PC-9 (cell line): ENCODE data around the gene OPHN1. TPM values are rescaled to one million over a fixed set of nuclear protein-coding genes. Genes with fewer than 3 reads are reported as not detected.

Experiments used
- BruUV-seq: library from RNA; stranded (reverse); fragments of 400-500 nt; replicated peaks from 2 replicates; lab custom pipeline; 2021; lab: Mats Ljungman, UMichigan
- CTCF ChIA-PET: fragments of 300-600 bp; sonication (Branson Sonifier 250); formaldehyde crosslinking; loops from one replicate; lab custom pipeline; 2022; ENCODE audit warnings: antibody characterized with exemption; lab: Charles Lee
- POLR2A ChIA-PET: fragments of 300-600 bp; sonication (Branson Sonifier 250); formaldehyde crosslinking; loops from one replicate; lab custom pipeline; 2022; ENCODE audit warnings: antibody characterized with exemption; ENCODE audit not compliant: unreplicated experiment; lab: Charles Lee
- DNase-seq, 2 experiments: peaks; one replicate each; pipeline versions ENCODE4 v3.0.0 to v3.0.0-alpha.2; 2015 to 2022; ENCODE audit warnings: mixed read lengths in 1 of 2
- H2AFZ ChIP-seq: fragments of 200-600 bp; sonication (generic); 2 replicates; pipeline ENCODE4 v1.8.1; 2017; ENCODE audit warnings: antibody characterized with exemption
- H3F3A ChIP-seq: fragments of 200-600 bp; sonication (generic); 2 replicates; pipeline ENCODE4 v1.8.1; 2017; ENCODE audit warnings: antibody characterized with exemption, mild to moderate bottlenecking, low read depth; ENCODE audit not compliant: insufficient read depth
- H3K27ac ChIP-seq: fragments of 200-600 bp; sonication (generic); 2 replicates; pipeline ENCODE4 v1.6.1; 2016; ENCODE audit warnings: mixed run types
- H3K27me3 ChIP-seq: fragments of 200-600 bp; sonication (generic); 2 replicates; pipeline ENCODE4 v1.6.1; 2016; ENCODE audit warnings: low read depth, mixed run types; ENCODE audit not compliant: insufficient read depth
- H3K36me3 ChIP-seq: fragments of 200-600 bp; sonication (generic); 2 replicates; pipeline ENCODE4 v1.6.1; 2016; ENCODE audit warnings: low read depth, mixed run types
- H3K4me1 ChIP-seq: fragments of 200-600 bp; sonication (generic); replicated peaks from 2 replicates; pipeline ENCODE4 v1.6.1; 2016; ENCODE audit warnings: mixed run types; ENCODE audit not compliant: insufficient read depth
- H3K4me2 ChIP-seq: fragments of 200-600 bp; sonication (generic); 2 replicates; pipeline ENCODE4 v1.6.1; 2017; ENCODE audit warnings: mixed run types
- H3K4me3 ChIP-seq: fragments of 200-600 bp; sonication (generic); 2 replicates; pipeline ENCODE4 v1.6.1; 2016; ENCODE audit warnings: mixed run types
- H3K79me2 ChIP-seq: fragments of 200-600 bp; sonication (generic); 2 replicates; pipeline ENCODE4 v1.6.1; 2017; ENCODE audit warnings: low read depth, mixed run types
- H3K9me2 ChIP-seq: fragments of 200-600 bp; sonication (generic); 2 replicates; pipeline ENCODE4 v1.8.1; 2017; ENCODE audit warnings: mild to moderate bottlenecking; ENCODE audit not compliant: insufficient read depth
- H3K9me3 ChIP-seq: fragments of 200-600 bp; sonication (generic); 2 replicates; pipeline ENCODE4 v1.8.1; 2016; ENCODE audit warnings: low read depth; ENCODE audit not compliant: insufficient read depth
- H4K20me1 ChIP-seq: fragments of 200-600 bp; sonication (generic); 2 replicates; pipeline ENCODE4 v1.8.1; 2017; ENCODE audit not compliant: insufficient read depth
- EZH2 ChIP-seq: fragments of 200-600 bp; sonication (generic); IDR thresholded peaks from 2 replicates; pipeline ENCODE4 v1.8.0; 2017; ENCODE audit warnings: antibody characterized with exemption, low read depth
- intact Hi-C: fragments of 100-400 bp; cut with micrococcal nuclease; formaldehyde crosslinking; loops from one replicate; pipeline ENCODE4 v1.10.0; 2022; ENCODE audit not compliant: unreplicated experiment
- total RNA-seq: library from RNA; stranded (reverse); gene quantifications from 2 replicates; pipeline ENCODE4 v1.2.3, GENCODE V29; 2021
- TF ChIP-seq, protein P1 (sequence below): fragments of 200-600 bp; sonication (generic); conservative IDR thresholded peaks from 2 replicates; pipeline ENCODE4 v1.6.1; 2017; ENCODE audit warnings: mixed run types, antibody characterized with exemption, mild to moderate bottlenecking, moderate library complexity

OPHN1 gene
- total RNA-seq, 1 experiment from 2014 or later = 9.3 TPM

GRCh38 chrX:67998540-67998939, 434.8 kb downstream of the OPHN1 start:
- CTCF ChIA-PET = no interaction called here
- H3K9me2 ChIP-seq = no peaks in the 10 kb centered on the region
- H3K4me3 ChIP-seq = no peak overlapping the region
- no peak overlapping the region for H3K27ac ChIP-seq
- no peaks in the 10 kb centered on the region for H4K20me1 ChIP-seq
- H3K9me3 ChIP-seq = no peaks in the 10 kb centered on the region
- H2AFZ ChIP-seq = no peak overlapping the region
- H3K4me1 ChIP-seq = no peaks in the 10 kb centered on the region
- H3F3A ChIP-seq = no peaks in the 10 kb centered on the region
- H3K4me2 ChIP-seq = no peak overlapping the region
- BruUV-seq = no TSS peak
- TF ChIP-seq EZH2 = no peak
- TF ChIP-seq, protein P1, sequence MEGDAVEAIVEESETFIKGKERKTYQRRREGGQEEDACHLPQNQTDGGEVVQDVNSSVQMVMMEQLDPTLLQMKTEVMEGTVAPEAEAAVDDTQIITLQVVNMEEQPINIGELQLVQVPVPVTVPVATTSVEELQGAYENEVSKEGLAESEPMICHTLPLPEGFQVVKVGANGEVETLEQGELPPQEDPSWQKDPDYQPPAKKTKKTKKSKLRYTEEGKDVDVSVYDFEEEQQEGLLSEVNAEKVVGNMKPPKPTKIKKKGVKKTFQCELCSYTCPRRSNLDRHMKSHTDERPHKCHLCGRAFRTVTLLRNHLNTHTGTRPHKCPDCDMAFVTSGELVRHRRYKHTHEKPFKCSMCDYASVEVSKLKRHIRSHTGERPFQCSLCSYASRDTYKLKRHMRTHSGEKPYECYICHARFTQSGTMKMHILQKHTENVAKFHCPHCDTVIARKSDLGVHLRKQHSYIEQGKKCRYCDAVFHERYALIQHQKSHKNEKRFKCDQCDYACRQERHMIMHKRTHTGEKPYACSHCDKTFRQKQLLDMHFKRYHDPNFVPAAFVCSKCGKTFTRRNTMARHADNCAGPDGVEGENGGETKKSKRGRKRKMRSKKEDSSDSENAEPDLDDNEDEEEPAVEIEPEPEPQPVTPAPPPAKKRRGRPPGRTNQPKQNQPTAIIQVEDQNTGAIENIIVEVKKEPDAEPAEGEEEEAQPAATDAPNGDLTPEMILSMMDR = no peak
- intact Hi-C loops = no loop called here
- DNase-seq = no peak
- POLR2A ChIA-PET = no interaction called here
- H3K27me3 ChIP-seq = no peaks in the 10 kb centered on the region
- H3K79me2 ChIP-seq = no peaks in the 10 kb centered on the region
- no peaks in the 10 kb centered on the region for H3K36me3 ChIP-seq

Other genes with a start within 250 kb of the OPHN1 start
- 46.1 and 49.1 TPM in 2 replicates for gene YIPF6, start 65.6 kb upstream of the OPHN1 start, total RNA-seq
- gene STARD8, start 214.2 kb upstream of the OPHN1 start, total RNA-seq = 1.6 and 2.2 TPM in 2 replicates